Endothelial cell (in vitro differentiated cells): ENCODE measurements around the gene MMP11. TPM values are rescaled to one million over a fixed set of nuclear protein-coding genes. Genes with fewer than 3 reads are reported as not detected.

Source experiments
- DNase-seq: peaks from one replicate; pipeline ENCODE4 v3.0.0; 2021; ENCODE audit warnings: low spot score
- H3K27ac Mint-ChIP-seq: one replicate; pipeline ENCODE4 v1.8.0; 2021; ENCODE audit warnings: mixed read lengths, inconsistent platforms; ENCODE audit not compliant: unreplicated experiment
- H3K27me3 Mint-ChIP-seq: one replicate; pipeline ENCODE4 v1.8.0; 2021; ENCODE audit warnings: mild to moderate bottlenecking, moderate library complexity, mixed read lengths, inconsistent platforms; ENCODE audit not compliant: unreplicated experiment
- H3K36me3 Mint-ChIP-seq: one replicate; pipeline ENCODE4 v1.8.0; 2021; ENCODE audit warnings: mild to moderate bottlenecking, low read depth, mixed read lengths, inconsistent platforms; ENCODE audit not compliant: unreplicated experiment
- H3K4me1 Mint-ChIP-seq: one replicate; pipeline ENCODE4 v1.8.0; 2021; ENCODE audit warnings: mild to moderate bottlenecking, mixed read lengths, inconsistent platforms; ENCODE audit not compliant: unreplicated experiment
- H3K4me3 Mint-ChIP-seq: one replicate; pipeline ENCODE4 v1.8.0; 2021; ENCODE audit warnings: mild to moderate bottlenecking, mixed read lengths, inconsistent platforms; ENCODE audit not compliant: unreplicated experiment
- H3K9me3 Mint-ChIP-seq: one replicate; pipeline ENCODE4 v1.8.0; 2021; ENCODE audit warnings: mixed read lengths, inconsistent platforms; ENCODE audit not compliant: unreplicated experiment
- total RNA-seq: library from RNA; stranded (reverse); fragmentation: NEBNext Ultra II Directional; extraction: Animal tissue kit (Norgen Biotek cat#: 25700); gene quantifications from one replicate; pipeline ENCODE4 v1.2.1, GENCODE V29; 2021; ENCODE audit not compliant: unreplicated experiment
- TF ChIP-seq, protein P1 (sequence below): fragments of 200-600 bp; sonication (generic); IDR thresholded peaks from one replicate; pipeline ENCODE4 v1.5.0; 2021; ENCODE audit warnings: antibody characterized with exemption; ENCODE audit not compliant: unreplicated experiment

The MMP11 gene
- total RNA-seq, 1 donor from 2014 or later: 3.4 TPM

DNA sequence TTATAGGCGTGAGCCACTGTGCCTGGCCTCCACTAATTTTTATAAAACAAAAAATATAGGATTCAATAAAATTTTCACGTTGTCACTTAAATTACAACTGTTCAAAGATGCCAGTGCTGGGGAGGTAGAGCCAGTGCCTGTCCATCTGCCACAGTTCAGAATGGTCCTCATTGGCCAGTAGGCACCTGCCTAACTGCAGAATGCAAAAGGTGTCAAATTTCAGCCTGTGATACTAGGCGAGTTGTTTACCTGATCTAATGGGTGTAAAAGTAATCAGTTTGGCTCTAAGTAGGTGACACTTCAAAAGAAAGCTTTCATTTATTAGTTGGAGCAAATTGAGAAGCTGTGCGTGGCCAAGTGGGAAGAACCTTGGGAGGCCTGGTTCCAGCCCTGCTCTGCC, 16.5 kb downstream of the MMP11 start:
- Mint-ChIP-seq H3K9me3 (no peaks in the 10 kb centered on the region), H3K27ac (no peak overlapping the region), H3K36me3 (peaks cover 12% of the 10 kb centered on the region), H3K27me3 (peaks cover 2% of the 10 kb centered on the region), H3K4me1 (peaks cover 11% of the 10 kb centered on the region), H3K4me3 (no peak overlapping the region)
- no peak for DNase-seq
- TF ChIP-seq, protein P1, sequence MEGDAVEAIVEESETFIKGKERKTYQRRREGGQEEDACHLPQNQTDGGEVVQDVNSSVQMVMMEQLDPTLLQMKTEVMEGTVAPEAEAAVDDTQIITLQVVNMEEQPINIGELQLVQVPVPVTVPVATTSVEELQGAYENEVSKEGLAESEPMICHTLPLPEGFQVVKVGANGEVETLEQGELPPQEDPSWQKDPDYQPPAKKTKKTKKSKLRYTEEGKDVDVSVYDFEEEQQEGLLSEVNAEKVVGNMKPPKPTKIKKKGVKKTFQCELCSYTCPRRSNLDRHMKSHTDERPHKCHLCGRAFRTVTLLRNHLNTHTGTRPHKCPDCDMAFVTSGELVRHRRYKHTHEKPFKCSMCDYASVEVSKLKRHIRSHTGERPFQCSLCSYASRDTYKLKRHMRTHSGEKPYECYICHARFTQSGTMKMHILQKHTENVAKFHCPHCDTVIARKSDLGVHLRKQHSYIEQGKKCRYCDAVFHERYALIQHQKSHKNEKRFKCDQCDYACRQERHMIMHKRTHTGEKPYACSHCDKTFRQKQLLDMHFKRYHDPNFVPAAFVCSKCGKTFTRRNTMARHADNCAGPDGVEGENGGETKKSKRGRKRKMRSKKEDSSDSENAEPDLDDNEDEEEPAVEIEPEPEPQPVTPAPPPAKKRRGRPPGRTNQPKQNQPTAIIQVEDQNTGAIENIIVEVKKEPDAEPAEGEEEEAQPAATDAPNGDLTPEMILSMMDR: no peak

DNA sequence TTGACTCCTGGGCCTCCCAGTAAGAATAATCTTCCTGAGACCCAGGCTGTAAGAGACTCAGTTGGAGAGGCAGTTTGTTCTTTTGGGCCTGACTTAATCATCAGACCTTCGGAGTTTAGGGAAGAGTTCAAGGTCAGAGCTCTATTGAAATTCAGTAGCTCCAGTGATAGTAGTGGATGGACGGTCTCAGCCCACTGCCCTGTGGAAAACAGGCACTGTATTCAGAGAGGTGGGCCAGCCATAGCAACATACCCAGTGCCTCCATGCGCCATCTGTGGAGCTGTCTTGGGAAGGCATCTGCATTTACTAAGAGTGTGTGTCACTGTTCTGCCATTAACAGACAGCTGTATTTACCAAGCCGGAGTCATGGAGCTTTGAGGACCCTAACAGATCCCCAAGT, 17.0 kb downstream of the MMP11 start:
- Mint-ChIP-seq H3K4me1 (peaks cover 11% of the 10 kb centered on the region), H3K9me3 (no peaks in the 10 kb centered on the region), H3K27me3 (peaks cover 2% of the 10 kb centered on the region), H3K4me3 (no peak overlapping the region), H3K27ac (no peak overlapping the region), H3K36me3 (peaks cover 12% of the 10 kb centered on the region)
- no peak for DNase-seq
- TF ChIP-seq, protein P1: no peak

DNA sequence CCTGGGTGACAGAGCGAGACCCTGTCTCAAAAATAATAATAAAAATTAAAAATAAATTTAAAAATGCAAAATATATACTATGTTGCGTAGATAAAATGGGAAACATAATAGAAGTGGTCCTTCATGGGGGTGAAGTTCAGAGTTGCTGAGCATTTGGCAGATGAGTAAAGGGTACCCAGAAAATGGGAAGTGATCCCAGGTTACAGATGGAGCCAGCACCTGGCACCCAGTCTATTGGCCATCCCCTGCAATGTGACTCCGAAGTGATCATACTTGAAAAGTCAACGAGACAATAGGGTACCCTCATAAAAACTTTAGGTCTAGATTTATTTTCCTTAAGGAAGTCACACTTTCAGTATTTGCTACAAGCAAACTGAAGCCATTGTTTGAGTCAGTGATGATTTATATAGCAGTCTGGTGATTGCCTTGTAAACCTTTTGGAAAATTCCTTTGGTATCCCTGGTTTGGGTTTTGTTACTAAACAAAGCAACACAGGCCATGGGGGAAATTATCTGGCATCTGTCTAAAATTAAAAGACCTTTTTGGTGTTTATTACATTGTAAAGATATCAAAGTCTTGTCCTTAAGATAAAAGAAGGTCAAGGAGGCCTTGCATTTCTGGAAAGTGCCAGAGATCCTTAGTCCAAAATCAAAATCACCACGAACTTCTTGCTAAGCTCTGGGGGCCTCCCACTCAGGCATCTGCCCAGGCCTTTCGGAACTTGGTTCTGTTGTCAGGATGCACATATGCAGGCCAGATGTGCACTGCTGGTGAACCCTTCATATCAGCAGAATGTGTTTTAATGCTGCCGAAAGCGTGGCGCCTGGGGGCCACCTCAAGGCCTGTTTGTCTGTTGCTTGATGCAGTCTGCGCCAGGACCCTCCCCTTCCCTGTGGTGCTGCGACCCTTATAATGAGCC, 18.4 kb downstream of the MMP11 start:
- no peak for DNase-seq
- Mint-ChIP-seq H3K9me3 (no peaks in the 10 kb centered on the region), H3K27me3 (peaks cover 2% of the 10 kb centered on the region), H3K4me1 (peaks cover 11% of the 10 kb centered on the region), H3K27ac (no peak overlapping the region), H3K4me3 (no peak overlapping the region), H3K36me3 (peaks cover 14% of the 10 kb centered on the region)
- TF ChIP-seq, protein P1: no peak

DNA sequence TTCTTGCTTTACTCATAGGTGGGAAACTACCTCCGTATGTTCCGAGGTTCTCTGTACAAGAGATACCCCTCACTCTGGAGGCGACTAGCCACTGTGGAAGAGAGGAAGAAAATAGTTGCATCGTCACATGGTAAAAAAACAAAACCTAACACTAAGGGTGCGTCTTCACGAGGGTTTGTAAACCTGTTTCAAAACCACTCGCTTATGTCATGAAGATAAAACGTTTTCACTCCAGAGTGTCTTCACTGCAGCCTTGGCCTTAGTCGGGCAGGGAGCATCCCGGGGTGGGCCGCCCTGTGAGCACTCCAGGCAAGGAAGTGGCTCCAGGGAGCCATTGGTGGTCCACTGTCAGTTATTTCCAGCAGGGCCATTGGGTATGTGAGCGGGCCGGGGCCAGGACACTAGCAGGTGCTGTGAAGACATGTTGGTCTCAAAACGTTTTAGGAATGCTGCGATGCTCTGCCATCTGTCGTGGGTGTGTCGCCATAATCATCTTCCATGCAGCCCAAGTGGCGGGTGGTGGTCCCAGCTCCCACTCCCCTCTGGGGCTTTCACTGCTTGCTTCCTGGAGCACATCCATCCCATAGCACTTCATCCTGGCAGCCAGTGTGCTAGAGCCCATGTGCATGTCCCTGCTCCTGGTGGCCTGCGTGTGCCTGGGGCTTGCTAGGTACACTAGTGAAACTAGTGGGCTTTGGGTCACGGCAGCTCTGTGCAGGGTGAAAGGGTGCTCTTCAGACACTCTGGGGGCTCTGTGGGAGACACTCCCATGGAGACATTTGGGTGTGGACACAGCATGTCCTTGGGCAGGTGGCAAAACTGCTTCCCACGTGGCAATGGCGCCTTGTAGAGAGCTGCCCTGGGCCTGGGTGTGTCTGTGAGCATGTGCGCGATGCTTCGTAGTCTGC, 19.3 kb downstream of the MMP11 start:
- TF ChIP-seq, protein P1: no peak
- Mint-ChIP-seq H3K4me3 (no peak overlapping the region), H3K27ac (no peak overlapping the region), H3K4me1 (peaks cover 7% of the 10 kb centered on the region), H3K36me3 (peaks cover 22% of the 10 kb centered on the region), H3K9me3 (no peaks in the 10 kb centered on the region), H3K27me3 (peaks cover 2% of the 10 kb centered on the region)
- no peak for DNase-seq
